Psoas muscle (tissue), 8 donors: Measurements from ENCODE around the gene MOCS3. TPM values are rescaled to one million over a fixed set of nuclear protein-coding genes. Genes with fewer than 3 reads are reported as not detected.
"Not testable (repeated sequence)": the region's sequence is repeated elsewhere in the genome, so short reads cannot be mapped to it uniquely, and the experiment has no call there.

ENCODE experiments used
- ATAC-seq, 4 donors: fragments of 200-7000 bp; cut with Tn5 transposase; one replicate each; pipeline ENCODE4 v1.9.1; 2020; ENCODE audit warnings: moderate library complexity in 3 of 4, mild to moderate bottlenecking in 2 of 4
- DNase-seq, 2 donors: peaks; one replicate each; pipeline ENCODE4 v3.0.0-alpha.2; 2020
- H3K27ac ChIP-seq: fragments of 200-600 bp; one replicate; pipeline ENCODE4 v1.8.0; 2022
- H3K27me3 ChIP-seq, 3 donors: fragments of 200-600 bp in 1 of 3; one replicate each; pipeline versions ENCODE4 v1.6.1 to v1.8.0; 2013 to 2022; ENCODE audit warnings: low read length in 2 of 3, mild to moderate bottlenecking in 2 of 3, moderate library complexity in 1 of 3; ENCODE audit not compliant: insufficient read depth in 3 of 3
- H3K36me3 ChIP-seq, 2 donors: fragments of 200-600 bp in 1 of 2; one replicate each; pipeline versions ENCODE4 v1.6.1 to v1.8.0; 2013 to 2022; ENCODE audit warnings: low read depth in 1 of 2, mild to moderate bottlenecking in 1 of 2, moderate library complexity in 1 of 2; ENCODE audit not compliant: insufficient read depth in 1 of 2
- H3K4me1 ChIP-seq: fragments of 200-600 bp; one replicate; pipeline ENCODE4 v1.8.0; 2022
- H3K4me3 ChIP-seq: fragments of 200-600 bp; one replicate; pipeline ENCODE4 v1.8.0; 2022; ENCODE audit warnings: mild to moderate bottlenecking
- H3K9me3 ChIP-seq: fragments of 200-600 bp; one replicate; pipeline ENCODE4 v1.8.0; 2022
- WGBS, 3 donors: extraction: QIAGEN DNeasy Blood & Tissue Kit; methylation state at CpG; one replicate each; pipeline versions ENCODE4 v1.1.6 to v1.1.7; 2013; 5-methylcytosine and 5-hydroxymethylcytosine counted together
- intact Hi-C, 2 donors: fragments of 100-400 bp; cut with DNase I; formaldehyde crosslinking; loops; one replicate each; pipeline versions ENCODE4 v1.11.0 to v1.14.2; 2022
- polyA plus RNA-seq, 3 donors: library from polyadenylated mRNA; stranded (reverse); fragments of 200-250 nt; gene quantifications; one replicate each; pipeline ENCODE4 v1.2.3, GENCODE V29; 2013
- total RNA-seq, 4 donors: library from RNA; stranded (reverse); fragmentation: NEBNext Ultra II Directional in 2 of 4; extraction: Animal tissue kit (Norgen Biotek cat#: 25700) in 2 of 4; gene quantifications; one replicate each; pipeline versions ENCODE4 v1.2.1 to v1.2.4, GENCODE V29; 2021 to 2023
- TF ChIP-seq, protein P1 (sequence below): fragments of 200-600 bp; IDR thresholded peaks from one replicate; pipeline ENCODE4 v1.8.0; 2022; ENCODE audit warnings: antibody characterized with exemption
- donor health status: healthy with polysubstance abuse.
- donor health status: DM: no; HTN: no; CAD: no; lungs with moderate emphysema.
- donor health status: Bipolar disorder and iron deficiency.
- donor health status: healthy.
- donor health status: DM: yes; HTN: yes; CAD: no.
- donor health status: DM: no; HTN: no; CAD: no.
- donor health status: DM: no; HTN: no; CAD: no.
- donor health status: DM: yes; HTN: yes; CAD: no.

Gene MOCS3
- total and polyA plus RNA-seq, 7 donors: 2.1 to 5.9 (median 3.5) TPM

DNA sequence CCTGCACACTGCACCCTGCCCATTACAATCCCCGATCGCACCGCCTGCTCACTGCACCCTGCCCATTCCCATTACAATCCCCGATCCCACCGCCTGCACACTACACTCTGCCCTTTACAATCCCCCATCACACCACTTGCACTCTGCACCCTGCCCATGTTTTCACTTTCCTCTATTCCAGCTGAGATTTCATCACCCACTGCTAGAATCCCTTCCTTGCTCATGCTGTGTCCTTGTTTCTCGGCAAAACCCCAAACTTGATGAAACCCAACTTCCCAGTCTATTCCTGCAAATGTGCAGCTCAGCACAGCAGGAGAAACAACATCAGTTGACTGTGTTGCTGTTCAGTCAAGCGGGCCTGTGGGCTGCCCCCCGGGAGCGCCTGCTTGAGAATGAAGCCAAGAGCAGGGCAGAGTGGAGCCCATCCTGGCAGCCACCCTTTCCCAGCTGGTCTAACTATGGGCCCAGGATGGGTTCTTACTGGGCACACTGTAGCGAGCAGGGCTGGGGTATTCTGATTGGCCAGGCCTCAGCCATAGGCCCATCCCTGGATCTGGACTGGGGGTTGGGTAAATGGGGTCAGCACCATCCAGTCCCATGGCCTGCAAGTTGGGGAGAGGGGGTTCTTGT is 17.2 kb downstream of the MOCS3 start:
- H3K4me1 ChIP-seq: no peaks in the 10 kb centered on the region
- WGBS, 3 donors: 79 to 83% (median 79%) methylated on average over 10 of the region's 10 CpGs
- no peak for ATAC-seq
- no peak overlapping the region for H3K4me3 ChIP-seq
- intact Hi-C loops: no loop called here
- H3K27me3 ChIP-seq: peaks cover 0 to 13% (median 3%) of the 10 kb centered on the region in 3 donors
- no peak for DNase-seq
- H3K9me3 ChIP-seq: no peaks in the 10 kb centered on the region
- TF ChIP-seq, protein P1, sequence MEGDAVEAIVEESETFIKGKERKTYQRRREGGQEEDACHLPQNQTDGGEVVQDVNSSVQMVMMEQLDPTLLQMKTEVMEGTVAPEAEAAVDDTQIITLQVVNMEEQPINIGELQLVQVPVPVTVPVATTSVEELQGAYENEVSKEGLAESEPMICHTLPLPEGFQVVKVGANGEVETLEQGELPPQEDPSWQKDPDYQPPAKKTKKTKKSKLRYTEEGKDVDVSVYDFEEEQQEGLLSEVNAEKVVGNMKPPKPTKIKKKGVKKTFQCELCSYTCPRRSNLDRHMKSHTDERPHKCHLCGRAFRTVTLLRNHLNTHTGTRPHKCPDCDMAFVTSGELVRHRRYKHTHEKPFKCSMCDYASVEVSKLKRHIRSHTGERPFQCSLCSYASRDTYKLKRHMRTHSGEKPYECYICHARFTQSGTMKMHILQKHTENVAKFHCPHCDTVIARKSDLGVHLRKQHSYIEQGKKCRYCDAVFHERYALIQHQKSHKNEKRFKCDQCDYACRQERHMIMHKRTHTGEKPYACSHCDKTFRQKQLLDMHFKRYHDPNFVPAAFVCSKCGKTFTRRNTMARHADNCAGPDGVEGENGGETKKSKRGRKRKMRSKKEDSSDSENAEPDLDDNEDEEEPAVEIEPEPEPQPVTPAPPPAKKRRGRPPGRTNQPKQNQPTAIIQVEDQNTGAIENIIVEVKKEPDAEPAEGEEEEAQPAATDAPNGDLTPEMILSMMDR: no peak
- no peak overlapping the region for H3K27ac ChIP-seq
- no peaks in the 10 kb centered on the region for H3K36me3 ChIP-seq

DNA sequence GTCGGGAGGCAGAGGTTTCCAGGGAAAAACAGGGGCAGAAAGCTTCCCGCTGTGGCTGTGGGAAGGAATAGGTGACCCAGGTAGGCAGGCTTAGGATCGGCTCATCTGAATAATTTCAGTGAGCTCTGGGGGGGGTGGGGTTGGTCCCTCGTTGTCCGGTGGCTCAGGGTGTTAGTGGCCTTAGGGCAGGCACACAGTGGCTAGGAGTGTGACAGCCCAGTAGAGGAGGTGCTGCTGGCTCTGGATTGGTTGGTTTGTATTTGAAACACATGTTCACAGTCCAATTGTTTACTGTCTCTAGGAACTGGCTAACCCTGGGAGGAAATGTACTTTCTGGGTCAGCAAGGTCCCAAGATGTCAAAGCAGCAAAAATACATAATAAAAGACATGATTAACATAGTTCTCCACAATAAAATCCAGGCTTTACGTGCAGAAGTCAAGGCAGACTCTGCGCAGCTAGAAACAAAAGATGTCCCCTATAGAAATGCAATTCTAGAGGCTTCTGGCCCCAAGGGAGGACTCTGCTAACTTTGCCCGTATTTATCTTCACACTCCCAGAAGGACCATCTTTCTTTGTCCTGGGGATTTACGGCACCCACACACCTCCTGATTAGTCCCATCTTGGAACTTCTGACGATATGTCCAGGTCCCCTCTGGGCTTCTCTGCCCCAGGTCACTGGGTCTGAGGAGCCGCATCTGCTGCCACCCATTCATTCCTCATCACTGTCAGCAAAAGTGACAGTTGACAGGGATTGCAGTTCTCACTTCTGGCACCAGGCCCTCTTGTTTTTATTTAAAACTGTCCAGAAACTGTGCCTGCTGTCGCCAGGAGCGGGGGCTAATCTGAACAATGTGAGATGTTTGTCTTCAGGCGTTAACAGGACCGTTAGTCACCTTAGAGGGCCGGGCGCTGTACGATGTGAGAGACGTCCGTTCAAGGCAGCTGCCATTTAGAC is 18.7 kb downstream of the MOCS3 start:
- peaks cover 0 to 27% (median 4%) of the 10 kb centered on the region in 3 donors for H3K27me3 ChIP-seq
- ATAC-seq: no peak
- WGBS, 3 donors: 32 to 38% (median 33%) methylated on average over 20 of the region's 20 CpGs
- H3K36me3 ChIP-seq: no peaks in the 10 kb centered on the region
- H3K4me3 ChIP-seq: no peak overlapping the region
- TF ChIP-seq, protein P1: no peak
- no peaks in the 10 kb centered on the region for H3K4me1 ChIP-seq
- no peak for DNase-seq
- no peaks in the 10 kb centered on the region for H3K9me3 ChIP-seq
- intact Hi-C loops: no loop called here
- H3K27ac ChIP-seq: no peak overlapping the region

- intact Hi-C loops, H3K4me1 ChIP-seq, ATAC-seq, H3K4me3 ChIP-seq, DNase-seq, H3K27ac ChIP-seq, H3K9me3 ChIP-seq, H3K36me3 ChIP-seq: not testable (repeated sequence)
- 83 to 89% (median 84%) methylated on average over 4 of the region's 4 CpGs for WGBS, 3 donors
- H3K27me3 ChIP-seq: peaks cover 0 to 37% (median 8%) of the 10 kb centered on the region in 3 donors
Measured at GRCh38 chr20:50978533-50978932, 19.9 kb downstream of the MOCS3 start.

DNA sequence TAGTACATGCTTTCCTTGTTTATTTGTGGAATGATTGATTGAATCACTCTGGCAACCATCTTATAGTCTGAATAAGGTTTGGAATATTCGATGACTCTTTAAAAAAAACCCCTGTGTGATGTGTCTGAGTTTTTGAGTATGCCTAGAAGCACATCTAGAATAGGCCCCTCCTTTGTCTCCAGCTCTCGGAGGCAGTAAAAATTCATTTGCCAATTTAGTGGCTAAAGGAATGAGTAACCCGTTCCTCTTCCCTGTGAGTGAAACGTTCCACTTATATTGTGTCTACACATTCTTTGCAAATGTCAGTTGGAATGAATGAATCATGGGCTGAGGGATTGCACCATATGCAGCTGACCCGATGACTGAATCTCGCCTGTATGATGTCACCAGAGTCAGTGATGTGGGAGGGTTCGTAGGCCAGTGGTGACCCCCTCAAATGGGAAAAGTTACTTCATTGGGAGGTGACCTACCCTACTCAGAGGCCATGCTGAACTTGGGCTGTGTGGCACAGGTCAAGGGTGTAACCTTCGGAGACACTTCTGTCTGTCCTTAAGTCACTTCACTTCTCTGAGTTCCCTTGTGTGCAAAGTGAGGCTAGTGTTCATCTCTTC is 21.6 kb downstream of the MOCS3 start:
- 51 to 62% (median 54%) methylated on average over 8 of the region's 8 CpGs for WGBS, 3 donors
- Histone ChIP-seq H3K4me3 (no peak overlapping the region), H3K4me1 (no peaks in the 10 kb centered on the region), H3K9me3 (no peaks in the 10 kb centered on the region), H3K36me3 (no peaks in the 10 kb centered on the region), H3K27me3 (peaks cover 4 to 44% (median 7%) of the 10 kb centered on the region in 3 donors), H3K27ac (no peak overlapping the region)
- ATAC-seq (peak in 2 of 4 donors; percentile 32 to 53), DNase-seq (no peak)
- TF ChIP-seq, protein P1: no peak
- intact Hi-C loops: loop anchor here in 1 of 2 donors (10.0 kb wide), 2 partner anchors 615 to 645 kb away; no protein-coding TSS in a partner anchor
